Ishikawa (cell line): Measurements from ENCODE around the gene TRIP13.

Experiments
- CEBPB ChIP-seq: IDR thresholded peaks from 2 replicates; pipeline ENCODE4 v1.6.1; 2012
- CREB1 ChIP-seq: IDR thresholded peaks from 2 replicates; pipeline ENCODE4 v1.6.1; 2012; ENCODE audit warnings: low read depth
- EGR1 ChIP-seq: IDR thresholded peaks from 2 replicates; pipeline ENCODE4 v1.6.1; 2012
- EP300 ChIP-seq: IDR thresholded peaks from 2 replicates; pipeline ENCODE4 v1.6.1; 2012; ENCODE audit warnings: borderline replicate concordance
- FOXM1 ChIP-seq: IDR thresholded peaks from 2 replicates; pipeline ENCODE4 v1.6.1; 2012; ENCODE audit warnings: low read depth, borderline replicate concordance
- MAX ChIP-seq: IDR thresholded peaks from 2 replicates; pipeline ENCODE4 v1.6.1; 2012
- NFIC ChIP-seq: IDR thresholded peaks from 2 replicates; pipeline ENCODE4 v1.6.1; 2012
- RAD21 ChIP-seq: IDR thresholded peaks from 2 replicates; pipeline ENCODE4 v1.6.1; 2012; ENCODE audit warnings: low read depth
- REST ChIP-seq: IDR thresholded peaks from 2 replicates; pipeline ENCODE4 v1.6.1; 2012; ENCODE audit warnings: low read depth, mild to moderate bottlenecking
- TAF1 ChIP-seq: IDR thresholded peaks from 2 replicates; pipeline ENCODE4 v1.6.1; 2012; ENCODE audit warnings: low read depth, mild to moderate bottlenecking
- TCF12 ChIP-seq: IDR thresholded peaks from 2 replicates; pipeline ENCODE4 v1.6.1; 2012; ENCODE audit warnings: low read depth
- TEAD4 ChIP-seq: IDR thresholded peaks from 2 replicates; pipeline ENCODE4 v1.6.1; 2012
- YY1 ChIP-seq: IDR thresholded peaks from 2 replicates; pipeline ENCODE4 v1.6.1; 2012; ENCODE audit warnings: low read depth
- ZBTB7A ChIP-seq: IDR thresholded peaks from 2 replicates; pipeline ENCODE4 v1.6.1; 2012; ENCODE audit warnings: low read depth
- TF ChIP-seq, protein P1 (sequence below): IDR thresholded peaks from 2 replicates; pipeline ENCODE4 v1.6.1; 2012

TRIP13 gene

DNA sequence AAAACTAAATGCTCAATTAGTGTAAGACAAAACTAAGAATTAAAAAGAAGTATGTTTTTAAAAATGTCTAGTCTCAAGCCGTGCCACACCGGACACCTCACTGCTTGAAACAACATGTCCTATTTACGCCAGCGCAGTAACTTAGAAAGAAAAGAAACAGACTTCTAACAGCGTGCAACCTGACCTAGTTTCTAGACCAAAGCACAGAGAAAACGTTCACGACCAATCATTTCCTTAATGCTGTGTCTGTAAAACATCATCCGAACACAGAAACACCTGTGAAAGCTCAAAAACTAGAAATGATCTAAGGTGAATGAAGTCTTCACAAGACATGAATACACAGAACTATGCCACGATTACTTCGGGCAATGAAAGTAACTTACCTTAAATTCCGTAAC is 4.0 kb upstream of the TRIP13 start:
- TF ChIP-seq NFIC: no peak
- TF ChIP-seq EGR1: no peak
- no peak for TF ChIP-seq FOXM1
- no peak for TF ChIP-seq YY1
- no peak for TF ChIP-seq TAF1
- TF ChIP-seq TEAD4: no peak
- TF ChIP-seq ZBTB7A: no peak
- TF ChIP-seq EP300: no peak
- TF ChIP-seq CREB1: no peak
- TF ChIP-seq REST: no peak
- TF ChIP-seq MAX: no peak
- TF ChIP-seq, protein P1, sequence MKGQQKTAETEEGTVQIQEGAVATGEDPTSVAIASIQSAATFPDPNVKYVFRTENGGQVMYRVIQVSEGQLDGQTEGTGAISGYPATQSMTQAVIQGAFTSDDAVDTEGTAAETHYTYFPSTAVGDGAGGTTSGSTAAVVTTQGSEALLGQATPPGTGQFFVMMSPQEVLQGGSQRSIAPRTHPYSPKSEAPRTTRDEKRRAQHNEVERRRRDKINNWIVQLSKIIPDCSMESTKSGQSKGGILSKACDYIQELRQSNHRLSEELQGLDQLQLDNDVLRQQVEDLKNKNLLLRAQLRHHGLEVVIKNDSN: no peak
- no peak for TF ChIP-seq TCF12
- TF ChIP-seq CEBPB: no peak
- TF ChIP-seq RAD21: no peak

GRCh38 chr5:889075-889710 is 3.5 kb upstream of the TRIP13 start:
- TF ChIP-seq REST (no peak), EP300 (no peak), EGR1 (no peak), YY1 (no peak), RAD21 (no peak), CREB1 (no peak), FOXM1 (no peak), CEBPB (no peak), MAX (no peak), TCF12 (no peak), TEAD4 (no peak), ZBTB7A (no peak), TAF1 (no peak), NFIC (no peak)
- TF ChIP-seq, protein P1: no peak

GRCh38 chr5:891117-891836 is 1.4 kb upstream of the TRIP13 start:
- no peak for TF ChIP-seq RAD21
- no peak for TF ChIP-seq EP300
- TF ChIP-seq TEAD4: no peak
- TF ChIP-seq TAF1: no peak
- no peak for TF ChIP-seq MAX
- TF ChIP-seq CEBPB: no peak
- TF ChIP-seq TCF12: no peak
- TF ChIP-seq, protein P1: no peak
- no peak for TF ChIP-seq EGR1
- no peak for TF ChIP-seq FOXM1
- no peak for TF ChIP-seq REST
- no peak for TF ChIP-seq CREB1
- no peak for TF ChIP-seq NFIC
- TF ChIP-seq ZBTB7A: no peak
- TF ChIP-seq YY1: no peak
